SK-N-SH (cell line): ENCODE data around the gene LGALS8. TPM values are rescaled to one million over a fixed set of nuclear protein-coding genes. Genes with fewer than 3 reads are reported as not detected.

ENCODE experiments used
- CTCF ChIA-PET: fragments of 300-600, 350-600 bp; formaldehyde crosslinking; extraction: SDS; loops from one replicate; lab custom pipeline; 2021; lab: Yijun Ruan, JAX
- POLR2A ChIA-PET: fragments of 350-600 bp; sonication (Branson Sonifier 250); formaldehyde crosslinking; extraction: SDS; loops from one replicate; lab custom pipeline; 2020; ENCODE audit warnings: antibody characterized with exemption, inconsistent platforms; lab: Yijun Ruan, JAX
- DNase-seq: peaks from one replicate; pipeline ENCODE4 v3.0.0; 2012
- H2AFZ ChIP-seq: fragments of 200-600 bp; sonication (generic); 2 replicates; pipeline ENCODE4 v1.8.1; 2016; ENCODE audit warnings: antibody characterized with exemption, mild to moderate bottlenecking, low read depth
- H3F3A ChIP-seq: fragments of 200-600 bp; sonication (generic); replicated peaks from 2 replicates; pipeline ENCODE3; 2016; ENCODE audit warnings: antibody characterized with exemption, mild to moderate bottlenecking; ENCODE audit not compliant: insufficient read depth
- H3K27ac ChIP-seq, 2 experiments: fragments of 200-500 bp in 1 of 2; fragments of 200-600 bp in 1 of 2; sonication (Bioruptor generic) in 1 of 2; sonication (generic), shearing (Covaris generic) in 1 of 2; 2 replicates each; pipeline versions ENCODE4 v1.5.1 to v1.6.1; 2014 to 2016; ENCODE audit warnings: low read depth in 2 of 2, inconsistent platforms in 1 of 2, low read length in 1 of 2, mild to moderate bottlenecking in 1 of 2, mixed read lengths in 1 of 2
- H3K27me3 ChIP-seq: fragments of 200-600 bp; sonication (generic), shearing (Covaris generic); 2 replicates; pipeline ENCODE4 v1.6.1; 2016; ENCODE audit warnings: mixed run types; ENCODE audit not compliant: insufficient read depth
- H3K36me3 ChIP-seq, 2 experiments: fragments of 200-500 bp in 1 of 2; fragments of 200-600 bp in 1 of 2; sonication (Bioruptor generic) in 1 of 2; sonication (generic) in 1 of 2; replicated peaks in 1 of 2; 2 replicates each; pipeline versions ENCODE3 to v1.5.1; 2014 to 2016; ENCODE audit warnings: low read length in 1 of 2, mild to moderate bottlenecking in 1 of 2; ENCODE audit not compliant: insufficient read depth in 2 of 2, control insufficient read depth in 1 of 2
- H3K4me1 ChIP-seq, 2 experiments: fragments of 200-500 bp in 1 of 2; fragments of 200-600 bp in 1 of 2; sonication (Bioruptor generic) in 1 of 2; sonication (generic), shearing (Covaris generic) in 1 of 2; 2 replicates each; pipeline versions ENCODE4 v1.5.1 to v1.6.1; 2014 to 2016; ENCODE audit warnings: low read depth in 1 of 2, low read length in 1 of 2, mixed run types in 1 of 2; ENCODE audit not compliant: insufficient read depth in 2 of 2, control insufficient read depth in 1 of 2
- H3K4me2 ChIP-seq: fragments of 200-600 bp; sonication (generic), shearing (Covaris generic); 2 replicates; pipeline ENCODE4 v1.6.1; 2017; ENCODE audit warnings: mixed run types
- H3K4me3 ChIP-seq, 2 experiments: fragments of 200-500 bp in 1 of 2; fragments of 200-600 bp in 1 of 2; sonication (Bioruptor generic) in 1 of 2; sonication (generic), shearing (Covaris generic) in 1 of 2; 2 replicates each; pipeline versions ENCODE4 v1.5.1 to v1.8.1; 2014 to 2016; ENCODE audit warnings: low read depth in 2 of 2, inconsistent platforms in 1 of 2, low read length in 1 of 2, mild to moderate bottlenecking in 1 of 2, mixed read lengths in 1 of 2, moderate library complexity in 1 of 2
- H3K79me2 ChIP-seq: fragments of 200-600 bp; sonication (generic); 2 replicates; pipeline ENCODE4 v1.8.1; 2017; ENCODE audit warnings: mild to moderate bottlenecking; ENCODE audit not compliant: insufficient read depth
- H3K9ac ChIP-seq: fragments of 200-600 bp; sonication (generic); 2 replicates; pipeline ENCODE4 v1.6.1; 2017; ENCODE audit warnings: mixed run types
- H3K9me2 ChIP-seq: fragments of 200-600 bp; sonication (generic); 2 replicates; pipeline ENCODE4 v1.6.1; 2017; ENCODE audit warnings: mixed run types
- H3K9me3 ChIP-seq: fragments of 200-600 bp; sonication (generic); 2 replicates; pipeline ENCODE4 v1.6.1; 2017; ENCODE audit warnings: mixed run types, mild to moderate bottlenecking, moderate library complexity
- H4K20me1 ChIP-seq: fragments of 200-600 bp; sonication (generic); 2 replicates; pipeline ENCODE4 v1.6.1; 2017; ENCODE audit warnings: mild to moderate bottlenecking, mixed run types; ENCODE audit not compliant: insufficient read depth
- EP300 ChIP-seq, 2 experiments: IDR thresholded peaks; 2 replicates each; pipeline versions ENCODE4 v1.4.0 to v1.6.1; 2012; ENCODE audit warnings: borderline replicate concordance in 1 of 2, low read depth in 1 of 2, low read length in 1 of 2
- EZH2phosphoT487 ChIP-seq: fragments of 200-600 bp; sonication (generic); IDR thresholded peaks from 2 replicates; pipeline ENCODE4 v1.6.1; 2017; ENCODE audit warnings: low read depth, mixed run types, mild to moderate bottlenecking, antibody characterized with exemption, moderate library complexity, borderline replicate concordance
- FOSL2 ChIP-seq: IDR thresholded peaks from 2 replicates; pipeline ENCODE4 v1.4.0; 2012; ENCODE audit warnings: low read depth, mild to moderate bottlenecking, moderate library complexity, borderline replicate concordance
- GABPA ChIP-seq: IDR thresholded peaks from 2 replicates; pipeline ENCODE4 v1.4.0; 2012; ENCODE audit warnings: low read depth, mild to moderate bottlenecking
- MEF2A ChIP-seq: IDR thresholded peaks from 2 replicates; pipeline ENCODE4 v1.4.0; 2012; ENCODE audit warnings: low read depth, borderline replicate concordance
- MXI1 ChIP-seq: IDR thresholded peaks from 2 replicates; pipeline ENCODE4 v1.6.1; 2012; ENCODE audit warnings: mild to moderate bottlenecking, low read depth, low read length, improper control_type of control experiment
- NFIC ChIP-seq: IDR thresholded peaks from 2 replicates; pipeline ENCODE4 v1.4.0; 2012; ENCODE audit warnings: borderline replicate concordance
- NRF1 ChIP-seq: IDR thresholded peaks from 2 replicates; pipeline ENCODE4 v1.6.1; 2012; ENCODE audit warnings: low read depth, mild to moderate bottlenecking, low read length
- RAD21 ChIP-seq: IDR thresholded peaks from 2 replicates; pipeline ENCODE4 v1.6.1; 2012; ENCODE audit warnings: mild to moderate bottlenecking, low read length
- SIN3A ChIP-seq: IDR thresholded peaks from 2 replicates; pipeline ENCODE4 v1.6.1; 2012; ENCODE audit warnings: low read depth, mild to moderate bottlenecking, low read length, moderate library complexity, borderline replicate concordance
- TAF1 ChIP-seq: IDR thresholded peaks from 2 replicates; pipeline ENCODE4 v1.6.1; 2012; ENCODE audit warnings: low read depth, mild to moderate bottlenecking, low read length, moderate library complexity, borderline replicate concordance
- TEAD4 ChIP-seq: IDR thresholded peaks from 2 replicates; pipeline ENCODE4 v1.4.0; 2012; ENCODE audit warnings: mild to moderate bottlenecking, borderline replicate concordance; ENCODE audit not compliant: insufficient read depth
- WGBS: methylation state at CpG from one replicate; pipeline ENCODE4 v1.1.6; 2017; ENCODE audit warnings: low lambda C conversion rate; 5-methylcytosine and 5-hydroxymethylcytosine counted together
- polyA plus RNA-seq, 3 experiments: library from polyadenylated mRNA; depleted of rRNA; stranded (reverse); fragments of >200 nt; gene quantifications; 2 replicates each; pipeline ENCODE4 v1.2.3, GENCODE V29; 2012
- TF ChIP-seq, protein P1 (sequence below): fragments of 150-350 bp; IDR thresholded peaks from 2 replicates; pipeline ENCODE4 v1.6.1; 2017; ENCODE audit warnings: antibody characterized with exemption, low read length, low read depth, borderline replicate concordance
- TF ChIP-seq, protein P2 (sequence below): fragments of 200-600 bp; sonication (generic); IDR thresholded peaks from 2 replicates; pipeline ENCODE4 v1.6.1; 2017; ENCODE audit warnings: antibody characterized with exemption, mild to moderate bottlenecking, moderate library complexity
- TF ChIP-seq, protein P3 (sequence below): IDR thresholded peaks from 2 replicates; pipeline ENCODE4 v1.4.0; 2012; ENCODE audit warnings: low read depth
- TF ChIP-seq, protein P4 (sequence below): fragments of 150-350 bp; IDR thresholded peaks from 2 replicates; pipeline ENCODE4 v1.6.1; 2016; ENCODE audit warnings: mild to moderate bottlenecking, low read depth, low read length
- TF ChIP-seq, protein P5 (sequence below): IDR thresholded peaks from 2 replicates; pipeline ENCODE4; 2012

Gene LGALS8
- polyA plus RNA-seq, 1 of the 3 experiments (the other 2 are of a cell fraction), result 18.9 TPM

DNA sequence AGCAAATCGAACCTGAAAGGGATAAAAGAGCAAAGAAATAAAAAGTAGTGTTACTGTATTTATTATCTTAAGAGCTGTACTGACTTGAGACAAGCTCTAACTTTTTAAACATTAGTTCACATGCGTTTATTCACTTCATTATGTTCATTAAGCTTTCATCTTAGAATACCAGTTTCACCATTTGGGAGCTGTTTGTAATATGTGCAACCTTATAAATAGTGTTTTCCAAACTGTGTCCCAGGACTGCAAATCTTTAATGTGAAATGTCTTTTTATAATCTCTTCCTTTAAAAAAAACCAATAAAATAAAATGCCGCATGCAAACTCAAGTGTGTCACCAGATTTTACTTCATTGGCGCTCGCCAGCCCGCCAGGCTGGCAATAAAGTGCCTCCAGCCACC is 28.3 kb downstream of the LGALS8 start:
- Histone ChIP-seq H2AFZ (no peak overlapping the region), H3K27me3 (no peaks in the 10 kb centered on the region), H4K20me1 (no peaks in the 10 kb centered on the region), H3K4me3 (no peak overlapping the region), H3K27ac (no peak overlapping the region), H3K9me3 (no peaks in the 10 kb centered on the region), H3K4me1 (no peaks in the 10 kb centered on the region), H3K79me2 (no peaks in the 10 kb centered on the region), H3K4me2 (no peak overlapping the region), H3K9ac (no peak overlapping the region), H3K9me2 (no peaks in the 10 kb centered on the region), H3F3A (no peaks in the 10 kb centered on the region), H3K36me3 (peaks cover 88 to 99% of the 10 kb centered on the region in 2 experiments)
- DNase-seq, result no peak
- 91% methylated on average over 6 of the region's 6 CpGs for WGBS
- ChIA-PET POLR2A (no interaction called here), CTCF (interaction anchor here (1.4 kb wide), 1 partner anchor 22 kb away, joined by 3 read pairs; no protein-coding TSS in a partner anchor)
- TF ChIP-seq MEF2A (no peak), NRF1 (no peak), GABPA (no peak), TEAD4 (no peak), SIN3A (no peak), RAD21 (no peak), NFIC (no peak), TAF1 (no peak), MXI1 (no peak), EP300 (IDR thresholded peaks at IDR 0.05; ENCODE audit: borderline replicate concordance in 1 of 2, low read depth in 1 of 2, low read length in 1 of 2) (no peak), FOSL2 (no peak), EZH2phosphoT487 (no peak)
- TF ChIP-seq, protein P1, sequence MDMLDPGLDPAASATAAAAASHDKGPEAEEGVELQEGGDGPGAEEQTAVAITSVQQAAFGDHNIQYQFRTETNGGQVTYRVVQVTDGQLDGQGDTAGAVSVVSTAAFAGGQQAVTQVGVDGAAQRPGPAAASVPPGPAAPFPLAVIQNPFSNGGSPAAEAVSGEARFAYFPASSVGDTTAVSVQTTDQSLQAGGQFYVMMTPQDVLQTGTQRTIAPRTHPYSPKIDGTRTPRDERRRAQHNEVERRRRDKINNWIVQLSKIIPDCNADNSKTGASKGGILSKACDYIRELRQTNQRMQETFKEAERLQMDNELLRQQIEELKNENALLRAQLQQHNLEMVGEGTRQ, result no peak
- TF ChIP-seq, protein P2, sequence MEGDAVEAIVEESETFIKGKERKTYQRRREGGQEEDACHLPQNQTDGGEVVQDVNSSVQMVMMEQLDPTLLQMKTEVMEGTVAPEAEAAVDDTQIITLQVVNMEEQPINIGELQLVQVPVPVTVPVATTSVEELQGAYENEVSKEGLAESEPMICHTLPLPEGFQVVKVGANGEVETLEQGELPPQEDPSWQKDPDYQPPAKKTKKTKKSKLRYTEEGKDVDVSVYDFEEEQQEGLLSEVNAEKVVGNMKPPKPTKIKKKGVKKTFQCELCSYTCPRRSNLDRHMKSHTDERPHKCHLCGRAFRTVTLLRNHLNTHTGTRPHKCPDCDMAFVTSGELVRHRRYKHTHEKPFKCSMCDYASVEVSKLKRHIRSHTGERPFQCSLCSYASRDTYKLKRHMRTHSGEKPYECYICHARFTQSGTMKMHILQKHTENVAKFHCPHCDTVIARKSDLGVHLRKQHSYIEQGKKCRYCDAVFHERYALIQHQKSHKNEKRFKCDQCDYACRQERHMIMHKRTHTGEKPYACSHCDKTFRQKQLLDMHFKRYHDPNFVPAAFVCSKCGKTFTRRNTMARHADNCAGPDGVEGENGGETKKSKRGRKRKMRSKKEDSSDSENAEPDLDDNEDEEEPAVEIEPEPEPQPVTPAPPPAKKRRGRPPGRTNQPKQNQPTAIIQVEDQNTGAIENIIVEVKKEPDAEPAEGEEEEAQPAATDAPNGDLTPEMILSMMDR, result no peak
- TF ChIP-seq, protein P3, sequence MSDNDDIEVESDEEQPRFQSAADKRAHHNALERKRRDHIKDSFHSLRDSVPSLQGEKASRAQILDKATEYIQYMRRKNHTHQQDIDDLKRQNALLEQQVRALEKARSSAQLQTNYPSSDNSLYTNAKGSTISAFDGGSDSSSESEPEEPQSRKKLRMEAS, result no peak
- TF ChIP-seq, protein P4, sequence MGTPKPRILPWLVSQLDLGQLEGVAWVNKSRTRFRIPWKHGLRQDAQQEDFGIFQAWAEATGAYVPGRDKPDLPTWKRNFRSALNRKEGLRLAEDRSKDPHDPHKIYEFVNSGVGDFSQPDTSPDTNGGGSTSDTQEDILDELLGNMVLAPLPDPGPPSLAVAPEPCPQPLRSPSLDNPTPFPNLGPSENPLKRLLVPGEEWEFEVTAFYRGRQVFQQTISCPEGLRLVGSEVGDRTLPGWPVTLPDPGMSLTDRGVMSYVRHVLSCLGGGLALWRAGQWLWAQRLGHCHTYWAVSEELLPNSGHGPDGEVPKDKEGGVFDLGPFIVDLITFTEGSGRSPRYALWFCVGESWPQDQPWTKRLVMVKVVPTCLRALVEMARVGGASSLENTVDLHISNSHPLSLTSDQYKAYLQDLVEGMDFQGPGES, result no peak
- TF ChIP-seq, protein P5, sequence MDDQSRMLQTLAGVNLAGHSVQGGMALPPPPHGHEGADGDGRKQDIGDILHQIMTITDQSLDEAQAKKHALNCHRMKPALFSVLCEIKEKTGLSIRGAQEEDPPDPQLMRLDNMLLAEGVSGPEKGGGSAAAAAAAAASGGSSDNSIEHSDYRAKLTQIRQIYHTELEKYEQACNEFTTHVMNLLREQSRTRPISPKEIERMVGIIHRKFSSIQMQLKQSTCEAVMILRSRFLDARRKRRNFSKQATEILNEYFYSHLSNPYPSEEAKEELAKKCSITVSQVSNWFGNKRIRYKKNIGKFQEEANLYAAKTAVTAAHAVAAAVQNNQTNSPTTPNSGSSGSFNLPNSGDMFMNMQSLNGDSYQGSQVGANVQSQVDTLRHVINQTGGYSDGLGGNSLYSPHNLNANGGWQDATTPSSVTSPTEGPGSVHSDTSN, result no peak
